Measurements from ENCODE around the gene MAP4K4.
A peak's percentile ranks its signal among the peaks of the same experiment; 100 is the strongest.
"Not testable (repeated sequence)": the region's sequence is repeated elsewhere in the genome, so short reads cannot be mapped to it uniquely, and the experiment has no call there.

The MAP4K4 gene

DNA sequence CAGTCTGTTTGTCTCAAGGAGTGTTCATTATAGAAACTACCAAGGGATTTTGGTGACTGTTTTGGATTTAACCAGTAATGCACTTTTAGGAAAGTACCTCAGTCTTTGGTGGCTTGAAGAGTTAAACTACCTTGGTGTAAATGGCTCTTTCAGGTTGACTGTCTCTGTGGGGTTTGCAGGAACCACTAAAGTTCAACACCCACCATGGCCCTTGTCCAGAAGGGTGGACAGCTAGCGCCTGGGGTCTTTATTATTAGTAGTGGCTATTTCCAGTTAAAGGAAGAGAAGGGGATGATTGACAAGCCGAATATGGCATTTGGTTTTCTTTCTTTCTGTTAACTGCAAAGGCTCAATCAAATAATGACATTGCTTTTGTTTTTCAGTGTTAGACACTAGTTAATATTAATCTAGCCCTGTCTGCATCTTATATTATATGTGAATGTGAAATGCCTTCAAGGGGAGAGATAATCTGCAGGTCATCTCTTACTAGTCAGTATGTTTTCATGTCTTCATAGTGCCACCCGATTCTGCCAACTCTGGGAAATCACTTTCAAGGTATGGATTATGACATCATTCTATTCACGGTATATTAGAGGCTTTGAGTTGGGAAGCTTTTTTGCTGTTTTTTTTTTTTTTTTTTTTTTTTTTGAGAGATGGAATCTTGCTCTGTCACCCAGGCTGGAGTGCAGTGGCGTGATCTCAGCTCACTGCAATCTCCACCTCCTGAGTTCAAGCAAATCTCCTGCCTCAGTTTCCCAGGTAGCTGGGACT, 56.4 kb downstream of the MAP4K4 start:
- peaks cover 79% of the 10 kb centered on the region for H3K4me1 Mint-ChIP-seq (ENCODE audit: low read depth)
- peak overlapping the region; percentile 22 for H3K27ac Mint-ChIP-seq
- no peaks in the 10 kb centered on the region for H3K9me3 Mint-ChIP-seq (ENCODE audit: low read depth)
- H3K27me3 Mint-ChIP-seq, result no peaks in the 10 kb centered on the region
- H3K4me3 Mint-ChIP-seq, result no peak overlapping the region
- H3K36me3 Mint-ChIP-seq, result peaks cover 5% of the 10 kb centered on the region

DNA sequence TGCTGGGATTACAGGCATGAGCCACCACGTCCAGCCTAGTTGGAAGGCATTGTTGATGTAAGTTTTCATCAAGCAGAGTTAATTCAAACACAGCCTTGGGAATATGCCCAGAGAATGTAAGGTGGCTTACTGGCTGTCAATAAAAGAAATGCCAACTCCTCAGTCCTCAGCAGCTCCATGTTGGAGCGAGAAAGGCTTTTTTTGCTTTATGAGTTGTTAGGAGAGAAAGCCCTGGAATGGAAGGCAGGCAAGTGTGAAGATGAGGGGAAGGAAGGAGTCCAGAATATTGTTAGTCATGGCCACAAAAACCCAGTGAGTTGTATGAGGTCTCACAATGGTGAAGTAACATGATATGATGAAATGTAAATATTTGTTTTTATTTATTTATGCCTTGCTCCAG, 57.1 kb downstream of the MAP4K4 start:
- Mint-ChIP-seq H3K4me1 (ENCODE audit: low read depth) (peaks cover 82% of the 10 kb centered on the region), H3K27me3 (no peaks in the 10 kb centered on the region), H3K9me3 (ENCODE audit: low read depth) (no peaks in the 10 kb centered on the region), H3K36me3 (peaks cover 5% of the 10 kb centered on the region), H3K4me3 (no peak overlapping the region), H3K27ac (no peak overlapping the region)

DNA sequence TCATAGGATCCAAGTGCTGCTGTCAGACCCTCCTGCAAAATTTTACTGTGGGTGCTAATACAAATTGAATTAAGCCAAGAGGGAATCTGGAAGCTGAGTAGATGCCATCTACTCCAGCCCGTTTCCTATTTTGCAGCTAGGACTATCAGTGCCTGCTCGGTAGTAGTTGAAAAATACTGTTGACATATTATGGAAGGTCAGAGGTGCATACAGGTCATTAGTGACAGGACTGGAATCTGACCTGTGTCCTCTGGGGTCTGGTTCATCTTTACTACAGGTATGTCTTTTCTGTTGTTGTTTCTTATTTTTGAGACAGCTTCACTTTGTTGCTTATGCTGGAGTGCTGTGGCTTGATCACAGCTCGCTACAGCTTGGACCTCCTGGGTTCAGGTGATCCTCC, 58.8 kb downstream of the MAP4K4 start:
- peaks cover 76% of the 10 kb centered on the region for H3K4me1 Mint-ChIP-seq (ENCODE audit: low read depth)
- H3K27me3 Mint-ChIP-seq, result no peaks in the 10 kb centered on the region
- no peaks in the 10 kb centered on the region for H3K9me3 Mint-ChIP-seq (ENCODE audit: low read depth)
- no peak overlapping the region for H3K27ac Mint-ChIP-seq
- H3K36me3 Mint-ChIP-seq, result peaks cover 6% of the 10 kb centered on the region
- no peak overlapping the region for H3K4me3 Mint-ChIP-seq

DNA sequence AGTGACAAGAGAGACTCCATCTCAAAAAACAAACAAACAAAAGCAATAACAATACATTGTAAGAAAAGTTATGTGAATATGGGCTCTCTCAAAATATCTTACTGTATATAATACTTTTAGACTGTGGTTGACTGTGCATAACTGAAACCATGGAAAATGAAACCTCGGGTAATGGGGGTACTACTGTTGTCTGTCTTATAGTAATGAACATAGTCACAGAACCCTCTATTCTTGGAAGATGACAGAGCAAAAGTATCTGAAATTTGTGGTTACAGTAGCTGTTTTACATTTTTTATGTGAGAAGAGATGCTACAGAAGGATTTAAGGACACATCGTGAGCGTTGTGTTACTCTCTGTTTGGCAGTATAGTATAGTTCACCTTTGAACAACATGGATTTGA, 60.5 kb downstream of the MAP4K4 start:
- H3K27me3 Mint-ChIP-seq, result no peaks in the 10 kb centered on the region
- peaks cover 72% of the 10 kb centered on the region for H3K4me1 Mint-ChIP-seq (ENCODE audit: low read depth)
- H3K4me3 Mint-ChIP-seq, result peak overlapping the region; percentile 49
- H3K36me3 Mint-ChIP-seq, result peaks cover 6% of the 10 kb centered on the region
- no peaks in the 10 kb centered on the region for H3K9me3 Mint-ChIP-seq (ENCODE audit: low read depth)
- H3K27ac Mint-ChIP-seq, result peak overlapping the region; percentile 75

DNA sequence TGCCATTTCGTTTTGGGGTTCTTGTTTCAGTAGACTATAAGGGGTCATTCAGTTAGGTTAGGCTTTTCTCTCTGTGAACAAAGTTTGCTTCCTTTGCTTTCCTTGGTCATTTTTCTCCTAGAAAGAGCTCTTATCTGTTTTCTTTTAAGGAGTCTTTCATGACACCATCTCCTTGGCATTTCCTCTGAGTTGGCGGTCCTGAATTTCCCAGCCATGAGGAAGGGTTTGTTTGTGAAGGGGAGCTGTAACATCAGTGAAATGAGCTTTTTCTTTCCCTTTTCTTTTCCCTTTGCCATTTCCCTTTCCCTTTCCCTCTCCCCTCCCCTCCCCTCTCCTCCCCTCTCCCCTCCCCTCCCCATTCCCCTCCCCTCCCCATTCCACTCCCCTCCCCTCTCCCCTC, 61.7 kb downstream of the MAP4K4 start:
- Mint-ChIP-seq H3K4me3 (no peak overlapping the region), H3K9me3 (ENCODE audit: low read depth) (no peaks in the 10 kb centered on the region), H3K27me3 (no peaks in the 10 kb centered on the region), H3K36me3 (peaks cover 6% of the 10 kb centered on the region), H3K27ac (no peak overlapping the region), H3K4me1 (ENCODE audit: low read depth) (peaks cover 72% of the 10 kb centered on the region)

- Mint-ChIP-seq H3K27ac (peak overlapping the region; percentile 16), H3K4me3 (no peak overlapping the region), H3K9me3 (ENCODE audit: low read depth) (no peaks in the 10 kb centered on the region), H3K27me3 (no peaks in the 10 kb centered on the region), H3K36me3 (peaks cover 6% of the 10 kb centered on the region), H3K4me1 (ENCODE audit: low read depth) (peaks cover 69% of the 10 kb centered on the region)
Measured at GRCh38 chr2:101762451-101763171, 65.1 kb downstream of the MAP4K4 start.

GRCh38 chr2:101763496-101764333, 66.2 kb downstream of the MAP4K4 start:
- no peak overlapping the region for H3K4me3 Mint-ChIP-seq
- H3K4me1 Mint-ChIP-seq (ENCODE audit: low read depth), result peaks cover 68% of the 10 kb centered on the region
- peaks cover 2% of the 10 kb centered on the region for H3K36me3 Mint-ChIP-seq
- H3K9me3 Mint-ChIP-seq (ENCODE audit: low read depth), result no peaks in the 10 kb centered on the region
- H3K27ac Mint-ChIP-seq, result no peak overlapping the region
- H3K27me3 Mint-ChIP-seq, result no peaks in the 10 kb centered on the region

DNA sequence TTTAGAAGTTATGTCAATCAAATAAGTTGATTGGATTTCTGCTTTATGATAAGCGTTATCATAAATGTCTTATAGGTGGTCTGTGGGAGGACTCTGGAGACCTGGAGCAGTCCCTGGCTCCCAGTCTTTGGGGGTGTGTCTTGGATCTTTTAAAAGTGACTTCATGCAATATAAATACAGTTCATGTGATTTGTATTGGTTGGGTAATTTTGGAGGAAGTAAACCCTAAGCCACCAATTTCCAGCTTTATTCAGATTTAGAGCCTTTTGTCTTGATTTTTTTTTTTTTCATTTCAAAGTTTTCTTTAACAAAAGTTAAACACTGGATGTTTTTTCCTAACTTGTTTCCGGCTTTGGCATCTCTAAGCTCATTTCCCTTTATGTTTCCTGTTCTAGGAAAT, 68.8 kb downstream of the MAP4K4 start:
- Mint-ChIP-seq H3K36me3 (no peaks in the 10 kb centered on the region), H3K4me3 (no peak overlapping the region), H3K4me1 (ENCODE audit: low read depth) (peaks cover 84% of the 10 kb centered on the region), H3K27ac (peak overlapping the region; percentile 50), H3K9me3 (ENCODE audit: low read depth) (no peaks in the 10 kb centered on the region), H3K27me3 (no peaks in the 10 kb centered on the region)

- Mint-ChIP-seq H3K27ac (peak overlapping the region; percentile 37), H3K4me1 (ENCODE audit: low read depth) (peaks cover 88% of the 10 kb centered on the region), H3K27me3 (no peaks in the 10 kb centered on the region), H3K4me3 (no peak overlapping the region), H3K36me3 (no peaks in the 10 kb centered on the region), H3K9me3 (ENCODE audit: low read depth) (no peaks in the 10 kb centered on the region)
Measured at GRCh38 chr2:101766871-101767739, 69.6 kb downstream of the MAP4K4 start.

- peak overlapping the region; percentile 20 for H3K4me3 Mint-ChIP-seq
- peaks cover 87% of the 10 kb centered on the region for H3K4me1 Mint-ChIP-seq (ENCODE audit: low read depth)
- peak overlapping the region; percentile 22 for H3K27ac Mint-ChIP-seq
- no peaks in the 10 kb centered on the region for H3K36me3 Mint-ChIP-seq
- no peaks in the 10 kb centered on the region for H3K9me3 Mint-ChIP-seq (ENCODE audit: low read depth)
- H3K27me3 Mint-ChIP-seq, result no peaks in the 10 kb centered on the region
Measured at GRCh38 chr2:101768556-101769220, 71.2 kb downstream of the MAP4K4 start.

- not testable (repeated sequence) for H3K36me3 Mint-ChIP-seq; H3K27ac Mint-ChIP-seq; H3K4me3 Mint-ChIP-seq; H3K27me3 Mint-ChIP-seq; H3K9me3 Mint-ChIP-seq (ENCODE audit: low read depth)
- peaks cover 87% of the 10 kb centered on the region for H3K4me1 Mint-ChIP-seq (ENCODE audit: low read depth)
Measured at GRCh38 chr2:101769726-101770125, 72.2 kb downstream of the MAP4K4 start.

DNA sequence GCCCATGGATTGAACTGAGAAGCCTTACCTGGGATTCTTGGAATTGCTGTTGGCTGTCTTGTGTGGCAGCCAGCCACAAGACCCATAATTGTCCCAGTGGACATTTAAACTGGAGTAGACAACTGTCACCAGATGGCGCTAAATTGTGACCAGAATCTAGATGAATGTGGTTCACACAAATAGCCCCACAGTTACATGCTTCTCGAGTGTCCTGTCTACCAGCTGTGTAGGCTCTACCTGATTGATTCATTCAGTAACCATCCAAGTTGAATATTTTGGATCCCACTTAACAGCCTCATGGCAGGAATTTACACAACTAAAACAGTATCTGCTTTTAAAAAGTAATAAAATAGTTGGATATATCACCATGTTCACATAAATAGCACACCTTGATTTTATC, 73.2 kb downstream of the MAP4K4 start:
- no peaks in the 10 kb centered on the region for H3K27me3 Mint-ChIP-seq
- H3K4me3 Mint-ChIP-seq, result no peak overlapping the region
- H3K9me3 Mint-ChIP-seq (ENCODE audit: low read depth), result no peaks in the 10 kb centered on the region
- peaks cover 89% of the 10 kb centered on the region for H3K4me1 Mint-ChIP-seq (ENCODE audit: low read depth)
- H3K27ac Mint-ChIP-seq, result peak overlapping the region; percentile 61
- peaks cover 4% of the 10 kb centered on the region for H3K36me3 Mint-ChIP-seq

GRCh38 chr2:101771227-101771902, 73.9 kb downstream of the MAP4K4 start:
- peaks cover 4% of the 10 kb centered on the region for H3K36me3 Mint-ChIP-seq
- no peaks in the 10 kb centered on the region for H3K9me3 Mint-ChIP-seq (ENCODE audit: low read depth)
- peak overlapping the region; percentile 15 for H3K4me3 Mint-ChIP-seq
- peaks cover 86% of the 10 kb centered on the region for H3K4me1 Mint-ChIP-seq (ENCODE audit: low read depth)
- H3K27ac Mint-ChIP-seq, result peak overlapping the region; percentile 61
- H3K27me3 Mint-ChIP-seq, result no peaks in the 10 kb centered on the region
